ENCODE measurements around the gene HNRNPA0. TPM values are rescaled to one million over a fixed set of nuclear protein-coding genes. Genes with fewer than 3 reads are reported as not detected.

The HNRNPA0 gene
- total and polyA plus RNA-seq, 4 donors = 16.5 to 31.2 (median 25.7) TPM

DNA sequence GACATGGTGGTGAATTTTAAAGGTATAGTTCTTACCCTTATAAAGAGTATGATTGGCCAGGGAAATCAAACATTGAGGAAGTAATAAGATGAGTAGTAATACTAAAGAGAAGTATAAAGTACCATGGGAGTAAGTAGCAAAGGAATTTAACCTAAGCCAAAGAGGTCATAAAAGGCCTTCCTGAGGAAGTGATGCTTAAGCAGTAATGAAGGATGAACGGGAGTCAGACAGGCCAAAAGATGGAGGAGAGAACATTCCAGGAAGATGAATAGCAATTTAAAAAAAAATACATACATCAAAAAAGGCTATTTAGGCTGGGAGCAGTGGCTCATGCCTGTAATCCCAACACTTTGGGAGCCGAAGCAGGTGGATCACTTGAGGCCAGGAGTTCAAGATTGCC is 47.3 kb downstream of the HNRNPA0 start:
- whole genome bisulfite sequencing, 2 donors = 83 to 84% methylated on average over 2 of the region's 2 CpGs
- Histone ChIP-seq H3K36me3 (ENCODE audit: control insufficient read depth in 1 of 2, insufficient read depth in 2 of 2, low read length in 1 of 2) (peaks cover 2% of the 10 kb centered on the region in 2 donors), H3K27me3 (ENCODE audit: control insufficient read depth in 1 of 2, insufficient read depth in 2 of 2, low read length in 1 of 2) (no peaks in the 10 kb centered on the region), H3K9me3 (ENCODE audit: control insufficient read depth, low read length) (no peaks in the 10 kb centered on the region), H3K4me3 (ENCODE audit: low read length in 2 of 2) (no peak overlapping the region), H3K27ac (ENCODE audit: low read depth in 1 of 2, low read length in 2 of 2) (no peak overlapping the region), H3K4me1 (ENCODE audit: control insufficient read depth in 1 of 2, insufficient read depth in 2 of 2, low read length in 2 of 2) (no peaks in the 10 kb centered on the region)
- intact Hi-C loops (cut with DNase I) = no loop called here
- ATAC-seq (ENCODE audit: low FRiP score) (no peak), DNase-seq (no peak)

DNA sequence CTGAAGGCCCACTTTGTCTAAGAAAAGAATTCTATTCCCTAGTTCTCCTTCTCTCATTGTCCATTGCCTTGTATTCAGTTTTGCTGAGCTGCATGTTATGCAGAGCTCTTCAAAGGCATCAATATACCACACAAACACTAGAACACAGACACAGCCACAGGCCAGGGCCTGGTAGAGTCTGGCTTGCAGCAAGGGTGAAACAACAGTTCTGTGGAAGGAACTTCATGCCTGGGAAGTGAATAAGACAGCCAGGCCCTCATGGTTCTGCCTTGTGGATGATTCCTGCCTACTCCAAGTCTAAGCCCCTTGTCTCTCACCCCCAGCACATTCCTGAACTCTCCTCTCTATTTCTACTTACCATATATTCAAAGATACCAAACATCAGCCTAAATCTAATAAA is 49.1 kb downstream of the HNRNPA0 start:
- H3K27me3 ChIP-seq (ENCODE audit: control insufficient read depth in 1 of 2, insufficient read depth in 2 of 2, low read length in 1 of 2) = no peaks in the 10 kb centered on the region
- H3K4me1 ChIP-seq (ENCODE audit: control insufficient read depth in 1 of 2, insufficient read depth in 2 of 2, low read length in 2 of 2) = no peaks in the 10 kb centered on the region
- peaks cover 2% of the 10 kb centered on the region in 2 donors for H3K36me3 ChIP-seq (ENCODE audit: control insufficient read depth in 1 of 2, insufficient read depth in 2 of 2, low read length in 1 of 2)
- no peaks in the 10 kb centered on the region for H3K9me3 ChIP-seq (ENCODE audit: control insufficient read depth, low read length)
- H3K4me3 ChIP-seq (ENCODE audit: low read length in 2 of 2) = no peak overlapping the region
- H3K27ac ChIP-seq (ENCODE audit: low read depth in 1 of 2, low read length in 2 of 2) = no peak overlapping the region
- no peak for DNase-seq
- intact Hi-C loops (cut with DNase I) = no loop called here
- ATAC-seq (ENCODE audit: low FRiP score) = no peak

DNA sequence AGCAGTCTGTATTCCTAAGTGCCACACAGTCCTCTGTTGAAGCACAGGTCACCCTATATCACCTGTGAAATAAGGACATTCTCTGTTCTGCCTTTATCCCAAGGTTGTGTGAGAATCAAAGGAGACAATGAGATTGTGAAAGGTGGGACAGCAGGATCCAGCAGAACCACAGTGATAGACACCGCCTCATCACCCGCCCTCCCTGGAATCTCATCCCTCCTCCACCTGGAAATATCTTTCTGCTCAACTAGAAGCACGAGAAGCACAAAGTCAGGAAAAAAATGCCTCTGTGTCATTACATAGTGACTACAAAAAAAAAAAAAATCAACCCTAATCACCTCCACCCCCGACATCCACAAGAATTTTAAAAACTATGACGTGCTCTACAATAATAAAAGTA is 50.6 kb downstream of the HNRNPA0 start:
- Histone ChIP-seq H3K9me3 (ENCODE audit: control insufficient read depth, low read length) (no peaks in the 10 kb centered on the region), H3K27ac (ENCODE audit: low read depth in 1 of 2, low read length in 2 of 2) (no peak overlapping the region), H3K27me3 (ENCODE audit: control insufficient read depth in 1 of 2, insufficient read depth in 2 of 2, low read length in 1 of 2) (no peaks in the 10 kb centered on the region), H3K4me3 (ENCODE audit: low read length in 2 of 2) (no peak overlapping the region), H3K4me1 (ENCODE audit: control insufficient read depth in 1 of 2, insufficient read depth in 2 of 2, low read length in 2 of 2) (no peaks in the 10 kb centered on the region), H3K36me3 (ENCODE audit: control insufficient read depth in 1 of 2, insufficient read depth in 2 of 2, low read length in 1 of 2) (peaks cover 2% of the 10 kb centered on the region in 2 donors)
- DNase-seq (no peak), ATAC-seq (ENCODE audit: low FRiP score) (no peak)
- WGBS, 2 donors = 97 to 98% methylated on average over 5 of the region's 5 CpGs
- intact Hi-C loops (cut with DNase I) = no loop called here

DNA sequence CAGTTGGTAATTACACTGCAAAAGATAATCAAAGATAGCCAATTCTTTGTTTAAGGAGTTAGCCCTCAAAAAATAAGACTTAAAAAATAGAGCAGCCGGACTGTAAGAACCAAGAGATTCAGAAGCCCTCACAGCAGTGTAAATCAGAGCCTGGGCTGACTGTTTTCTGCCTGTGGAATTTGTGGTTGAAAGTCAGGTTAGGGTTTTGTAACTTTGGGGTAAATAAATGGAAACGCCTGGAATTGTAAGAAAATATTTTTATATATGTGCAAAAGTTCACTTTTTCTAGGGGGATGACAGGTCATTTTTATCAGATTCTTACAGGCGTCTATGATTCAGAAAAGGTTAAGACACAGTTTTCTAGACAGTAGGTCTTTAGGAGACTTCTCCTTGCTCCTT is 53.9 kb downstream of the HNRNPA0 start:
- WGBS, 2 donors = 56 to 61% methylated on average over 3 of the region's 3 CpGs
- Histone ChIP-seq H3K9me3 (ENCODE audit: control insufficient read depth, low read length) (no peaks in the 10 kb centered on the region), H3K27me3 (ENCODE audit: control insufficient read depth in 1 of 2, insufficient read depth in 2 of 2, low read length in 1 of 2) (no peaks in the 10 kb centered on the region), H3K4me1 (ENCODE audit: control insufficient read depth in 1 of 2, insufficient read depth in 2 of 2, low read length in 2 of 2) (no peaks in the 10 kb centered on the region), H3K4me3 (ENCODE audit: low read length in 2 of 2) (no peak overlapping the region), H3K36me3 (ENCODE audit: control insufficient read depth in 1 of 2, insufficient read depth in 2 of 2, low read length in 1 of 2) (peaks cover 0 to 2% of the 10 kb centered on the region in 2 donors), H3K27ac (ENCODE audit: low read depth in 1 of 2, low read length in 2 of 2) (no peak overlapping the region)
- intact Hi-C loops (cut with DNase I) = no loop called here
- ATAC-seq (ENCODE audit: low FRiP score) = no peak
- no peak for DNase-seq

DNA sequence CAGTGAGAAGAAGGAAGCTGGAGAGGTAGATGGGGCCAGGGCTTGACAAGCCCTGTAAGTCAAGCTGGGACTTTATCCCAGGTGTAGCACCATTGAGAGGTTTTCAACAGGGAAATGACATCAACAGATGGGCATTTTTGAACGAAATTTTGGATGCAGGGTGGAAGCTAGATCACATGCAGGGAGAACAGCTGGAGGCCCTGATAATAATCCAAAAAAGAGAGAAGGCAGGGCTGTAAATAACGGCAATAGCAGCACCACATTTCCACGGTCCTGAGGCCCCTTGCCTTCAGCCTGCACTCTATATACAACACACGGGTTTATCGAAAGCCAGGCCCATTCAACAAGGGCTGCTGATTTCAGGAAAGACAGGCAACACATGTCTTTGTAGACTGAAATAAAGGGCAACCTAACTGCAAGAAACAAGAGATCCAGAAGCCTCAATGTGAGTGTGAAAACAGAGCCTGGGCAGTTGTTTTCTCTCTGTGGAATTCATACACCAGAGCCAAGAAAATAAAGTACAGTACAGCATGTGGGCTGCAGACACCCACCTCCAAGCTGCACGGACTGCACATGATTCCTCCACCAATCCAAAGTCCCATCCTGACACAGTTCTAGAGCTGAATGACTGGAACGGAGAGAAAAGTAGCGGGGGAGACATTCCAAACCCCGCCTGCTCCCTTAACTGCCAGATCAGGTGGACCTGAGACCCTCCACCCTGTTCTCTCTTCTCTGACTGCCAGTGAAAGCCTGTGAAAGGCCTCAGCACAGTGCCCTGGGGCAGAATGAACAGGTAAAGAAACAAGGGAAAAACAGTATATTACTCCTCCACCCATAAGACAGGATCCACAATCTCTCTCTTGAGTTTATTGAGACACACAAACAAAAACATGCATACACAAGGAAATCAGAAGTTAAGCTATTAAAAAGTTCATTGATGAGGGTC is 54.6 kb downstream of the HNRNPA0 start:
- no peaks in the 10 kb centered on the region for H3K27me3 ChIP-seq (ENCODE audit: control insufficient read depth in 1 of 2, insufficient read depth in 2 of 2, low read length in 1 of 2)
- ATAC-seq (ENCODE audit: low FRiP score) (no peak), DNase-seq (no peak)
- intact Hi-C loops (cut with DNase I) = no loop called here
- WGBS, 2 donors = 22 to 23% methylated on average over 9 of the region's 9 CpGs
- no peak overlapping the region for H3K27ac ChIP-seq (ENCODE audit: low read depth in 1 of 2, low read length in 2 of 2)
- no peak overlapping the region for H3K4me3 ChIP-seq (ENCODE audit: low read length in 2 of 2)
- no peaks in the 10 kb centered on the region for H3K36me3 ChIP-seq (ENCODE audit: control insufficient read depth in 1 of 2, insufficient read depth in 2 of 2, low read length in 1 of 2)
- no peaks in the 10 kb centered on the region for H3K9me3 ChIP-seq (ENCODE audit: control insufficient read depth, low read length)
- H3K4me1 ChIP-seq (ENCODE audit: control insufficient read depth in 1 of 2, insufficient read depth in 2 of 2, low read length in 2 of 2) = no peaks in the 10 kb centered on the region

DNA sequence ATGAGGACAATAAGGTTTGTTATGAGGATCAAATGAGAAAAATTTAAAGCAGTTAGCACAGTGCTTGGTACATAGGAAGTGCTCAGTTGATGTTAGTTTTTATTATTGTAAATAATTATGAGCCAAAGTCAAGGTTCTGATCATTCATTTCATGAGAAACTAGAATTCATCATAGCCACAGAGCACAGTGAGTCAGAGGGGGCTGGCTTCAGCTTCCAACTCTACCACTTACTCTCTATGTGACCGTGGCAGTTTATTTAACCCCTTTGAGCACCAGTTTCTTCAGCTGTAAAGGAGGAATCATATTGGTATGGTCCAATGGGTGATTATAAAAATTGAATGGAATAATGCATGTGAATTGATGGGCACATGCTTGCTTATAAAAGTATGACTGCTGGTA is 57.7 kb downstream of the HNRNPA0 start:
- ATAC-seq (ENCODE audit: low FRiP score) (no peak), DNase-seq (no peak)
- H3K4me1 ChIP-seq (ENCODE audit: control insufficient read depth in 1 of 2, insufficient read depth in 2 of 2, low read length in 2 of 2) = no peaks in the 10 kb centered on the region
- no peak overlapping the region for H3K4me3 ChIP-seq (ENCODE audit: low read length in 2 of 2)
- 17 to 19% methylated on average over 1 of the region's 1 CpG for WGBS, 2 donors
- H3K27ac ChIP-seq (ENCODE audit: low read depth in 1 of 2, low read length in 2 of 2) = no peak overlapping the region
- H3K27me3 ChIP-seq (ENCODE audit: control insufficient read depth in 1 of 2, insufficient read depth in 2 of 2, low read length in 1 of 2) = no peaks in the 10 kb centered on the region
- H3K36me3 ChIP-seq (ENCODE audit: control insufficient read depth in 1 of 2, insufficient read depth in 2 of 2, low read length in 1 of 2) = no peaks in the 10 kb centered on the region
- H3K9me3 ChIP-seq (ENCODE audit: control insufficient read depth, low read length) = no peaks in the 10 kb centered on the region
- intact Hi-C loops (cut with DNase I) = no loop called here

DNA sequence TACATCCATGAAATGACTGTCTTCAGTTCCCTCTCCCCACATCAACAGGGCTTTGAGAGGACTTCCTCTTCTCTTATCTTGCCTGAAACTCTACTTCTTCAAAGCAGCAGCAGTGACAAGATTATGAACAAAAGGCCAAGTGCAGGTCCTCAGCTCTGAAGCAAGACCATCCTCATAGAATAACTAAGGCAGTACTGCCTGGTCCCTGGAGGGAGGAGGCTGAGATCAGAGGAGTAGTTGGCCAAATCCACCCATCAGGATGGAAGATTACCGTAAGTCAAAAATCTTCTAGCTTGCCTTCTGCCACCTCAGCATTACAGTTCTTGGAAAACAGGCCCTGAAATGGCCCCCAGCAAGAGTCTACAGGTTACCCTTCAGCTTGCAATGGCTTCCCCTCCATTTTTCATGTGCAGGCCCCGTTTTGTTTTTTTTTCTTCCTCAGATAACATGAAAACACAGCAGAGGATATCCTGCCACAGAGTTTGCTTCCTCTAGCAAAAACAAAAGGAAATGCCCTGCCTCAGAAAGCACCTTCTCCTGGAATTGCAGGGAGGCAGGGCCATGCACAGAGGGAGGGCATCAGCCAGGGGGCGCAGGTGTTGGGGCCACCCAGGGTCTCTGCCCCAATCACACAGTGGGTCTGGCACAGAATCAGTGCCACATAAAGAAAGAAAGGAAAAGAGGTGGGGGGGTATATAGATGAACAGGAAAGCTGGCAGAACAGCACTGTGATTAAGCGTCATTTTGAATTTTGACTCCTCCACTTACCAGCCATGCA is 58.3 kb downstream of the HNRNPA0 start:
- Histone ChIP-seq H3K4me1 (ENCODE audit: control insufficient read depth in 1 of 2, insufficient read depth in 2 of 2, low read length in 2 of 2) (no peaks in the 10 kb centered on the region), H3K4me3 (ENCODE audit: low read length in 2 of 2) (no peak overlapping the region), H3K27me3 (ENCODE audit: control insufficient read depth in 1 of 2, insufficient read depth in 2 of 2, low read length in 1 of 2) (no peaks in the 10 kb centered on the region), H3K27ac (ENCODE audit: low read depth in 1 of 2, low read length in 2 of 2) (no peak overlapping the region), H3K9me3 (ENCODE audit: control insufficient read depth, low read length) (no peaks in the 10 kb centered on the region), H3K36me3 (ENCODE audit: control insufficient read depth in 1 of 2, insufficient read depth in 2 of 2, low read length in 1 of 2) (no peaks in the 10 kb centered on the region)
- ATAC-seq (ENCODE audit: low FRiP score) = no peak
- intact Hi-C loops (cut with DNase I) = no loop called here
- WGBS, 2 donors = 87 to 90% methylated on average over 4 of the region's 4 CpGs
- DNase-seq = no peak
